NOMO-1 treated with DMSO at 0.1 percent for 48 hours (cell line): ENCODE results near the gene CHRM3.

Experiments used
- DNase-seq: peaks from one replicate; lab custom pipeline; 2025; ENCODE audit not compliant: unreplicated experiment; lab: John Stamatoyannopoulos, UW

CHRM3 gene

GRCh38 chr1:239394107-239394506 is 7.7 kb downstream of the CHRM3 start:
- no peak for DNase-seq

GRCh38 chr1:239413916-239414315 is 27.5 kb downstream of the CHRM3 start:
- no peak for DNase-seq

GRCh38 chr1:239417221-239417620 is 30.9 kb downstream of the CHRM3 start:
- no peak for DNase-seq

GRCh38 chr1:239417986-239418640 is 31.7 kb downstream of the CHRM3 start:
- DNase-seq: no peak

- DNase-seq: no peak
Observed at GRCh38 chr1:239418681-239419080, 32.3 kb downstream of the CHRM3 start.

GRCh38 chr1:239421811-239422210 is 35.4 kb downstream of the CHRM3 start:
- no peak for DNase-seq

- no peak for DNase-seq
Observed at GRCh38 chr1:239422818-239423217, 36.5 kb downstream of the CHRM3 start.

- no peak for DNase-seq
Observed at GRCh38 chr1:239426821-239427475, 40.6 kb downstream of the CHRM3 start.

GRCh38 chr1:239427712-239428111 is 41.3 kb downstream of the CHRM3 start:
- no peak for DNase-seq

- DNase-seq: no peak
Observed at GRCh38 chr1:239428120-239428710, 41.8 kb downstream of the CHRM3 start.

- no peak for DNase-seq
Observed at GRCh38 chr1:239429163-239429562, 42.8 kb downstream of the CHRM3 start.

- no peak for DNase-seq
Observed at GRCh38 chr1:239432255-239432654, 45.9 kb downstream of the CHRM3 start.

- DNase-seq: no peak
Observed at GRCh38 chr1:239434181-239434580, 47.8 kb downstream of the CHRM3 start.
